ENCODE data around the gene OBSL1.

Gene OBSL1

GRCh38 chr2:219565130-219566080 is 5.9 kb downstream of the OBSL1 start:
- TF ChIP-seq CTCF (conservative IDR thresholded peaks at IDR 0.05; ENCODE audit: low read length) = no peak
- H3K4me3 ChIP-seq (ENCODE audit: low read length) = no peak overlapping the region

GRCh38 chr2:219563271-219563928 is 7.9 kb downstream of the OBSL1 start:
- no peak for TF ChIP-seq CTCF (conservative IDR thresholded peaks at IDR 0.05; ENCODE audit: low read length)
- no peak for DNase-seq (ENCODE audit: low read depth)
- no peak overlapping the region for H3K4me3 ChIP-seq (ENCODE audit: low read length)

More at GRCh38 chr2:219565130-219566080, 5.9 kb downstream of the OBSL1 start:
- no peak for DNase-seq (ENCODE audit: low read depth)

- TF ChIP-seq CTCF (conservative IDR thresholded peaks at IDR 0.05; ENCODE audit: low read length) = no peak
- H3K4me3 ChIP-seq (ENCODE audit: low read length) = no peak overlapping the region
- no peak for DNase-seq (ENCODE audit: low read depth)
These were observed 9.0 kb downstream of the OBSL1 start for GRCh38 chr2:219562049-219563020.

GRCh38 chr2:219561179-219562048 is 9.9 kb downstream of the OBSL1 start:
- no peak for TF ChIP-seq CTCF (conservative IDR thresholded peaks at IDR 0.05; ENCODE audit: low read length)
- no peak overlapping the region for H3K4me3 ChIP-seq (ENCODE audit: low read length)
- no peak for DNase-seq (ENCODE audit: low read depth)

- no peak overlapping the region for H3K4me3 ChIP-seq (ENCODE audit: low read length)
- no peak for DNase-seq (ENCODE audit: low read depth)
- no peak for TF ChIP-seq CTCF (conservative IDR thresholded peaks at IDR 0.05; ENCODE audit: low read length)
These were observed 10.5 kb downstream of the OBSL1 start for GRCh38 chr2:219560893-219561178.

All from AG10803 (cell line).